ENCODE measurements around the gene CDH8.
A peak's percentile ranks its signal among the peaks of the same experiment; 100 is the strongest.

CDH8 gene

GRCh38 chr16:61940611-61941010 is 95.6 kb downstream of the CDH8 start:
- Histone ChIP-seq H3K27me3 (ENCODE audit: insufficient read depth, poor library complexity, severe bottlenecking) (no peaks in the 10 kb centered on the region), H3K27ac (replicated peaks) (no peak overlapping the region), H3K4me3 (replicated peaks; ENCODE audit: insufficient read depth, low read length) (no peak overlapping the region)
- no peak for DNase-seq (ENCODE audit: low read depth in 1 of 2, low spot score in 1 of 2)
- TF ChIP-seq CTCF (IDR thresholded peaks at IDR 0.05; ENCODE audit: insufficient read depth, low read length) (no peak), REST (IDR thresholded peaks at IDR 0.05; ENCODE audit: insufficient replicate concordance, low read depth) (no peak), GABPA (IDR thresholded peaks at IDR 0.05; ENCODE audit: low read depth) (no peak), POLR2AphosphoS5 (IDR thresholded peaks at IDR 0.05; ENCODE audit: low read depth) (no peak), SPI1 (IDR thresholded peaks at IDR 0.05; ENCODE audit: borderline replicate concordance, low read depth) (no peak)

- Histone ChIP-seq H3K4me3 (replicated peaks; ENCODE audit: insufficient read depth, low read length) (no peak overlapping the region), H3K27me3 (ENCODE audit: insufficient read depth, poor library complexity, severe bottlenecking) (no peaks in the 10 kb centered on the region), H3K27ac (replicated peaks) (no peak overlapping the region)
- DNase-seq (ENCODE audit: low read depth in 1 of 2, low spot score in 1 of 2), result no peak
- TF ChIP-seq REST (IDR thresholded peaks at IDR 0.05; ENCODE audit: insufficient replicate concordance, low read depth) (no peak), CTCF (IDR thresholded peaks at IDR 0.05; ENCODE audit: insufficient read depth, low read length) (no peak), GABPA (IDR thresholded peaks at IDR 0.05; ENCODE audit: low read depth) (no peak), SPI1 (IDR thresholded peaks at IDR 0.05; ENCODE audit: borderline replicate concordance, low read depth) (no peak), POLR2AphosphoS5 (IDR thresholded peaks at IDR 0.05; ENCODE audit: low read depth) (no peak)
These were observed 98.6 kb downstream of the CDH8 start for GRCh38 chr16:61937646-61938045.

- Histone ChIP-seq H3K4me3 (replicated peaks; ENCODE audit: insufficient read depth, low read length) (no peak overlapping the region), H3K27ac (replicated peaks) (no peak overlapping the region), H3K27me3 (ENCODE audit: insufficient read depth, poor library complexity, severe bottlenecking) (no peaks in the 10 kb centered on the region)
- no peak for DNase-seq (ENCODE audit: low read depth in 1 of 2, low spot score in 1 of 2)
- TF ChIP-seq REST (IDR thresholded peaks at IDR 0.05; ENCODE audit: insufficient replicate concordance, low read depth) (no peak), SPI1 (IDR thresholded peaks at IDR 0.05; ENCODE audit: borderline replicate concordance, low read depth) (no peak), CTCF (IDR thresholded peaks at IDR 0.05; ENCODE audit: insufficient read depth, low read length) (peak; percentile 13), POLR2AphosphoS5 (IDR thresholded peaks at IDR 0.05; ENCODE audit: low read depth) (no peak), GABPA (IDR thresholded peaks at IDR 0.05; ENCODE audit: low read depth) (no peak)
These were observed 99.7 kb downstream of the CDH8 start for GRCh38 chr16:61936522-61936921.

Measured in HL-60 (cell line).